ENCODE data around the gene EPHX1. TPM values are rescaled to one million over a fixed set of nuclear protein-coding genes. Genes with fewer than 3 reads are reported as not detected.

EPHX1 gene
- total RNA-seq, 2 experiments from 2014 or later, result 2.6 to 2.8 TPM

DNA sequence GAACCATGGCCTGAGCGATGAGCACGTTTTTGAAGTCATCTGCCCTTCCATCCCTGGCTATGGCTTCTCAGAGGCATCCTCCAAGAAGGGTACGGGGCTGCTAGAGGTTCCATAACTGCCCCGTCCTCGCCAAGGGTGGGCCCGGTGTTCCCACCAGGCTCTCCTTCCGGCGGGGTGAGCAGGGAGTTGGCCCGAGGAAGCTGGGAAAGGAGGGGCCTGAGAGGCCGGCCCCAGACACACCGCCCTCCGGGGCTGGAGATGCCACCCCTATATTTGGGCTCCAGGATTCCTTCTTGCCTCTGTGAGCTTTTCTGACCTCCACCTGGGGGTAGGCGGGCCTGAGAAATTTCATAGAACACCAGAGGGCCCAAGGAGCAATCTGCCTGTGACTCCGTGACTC is 28.9 kb downstream of the EPHX1 start:
- Mint-ChIP-seq H3K4me1 (ENCODE audit: low read depth) (peaks cover 10% of the 10 kb centered on the region), H3K27me3 (no peaks in the 10 kb centered on the region), H3K27ac (no peak overlapping the region), H3K36me3 (no peaks in the 10 kb centered on the region), H3K4me3 (no peak overlapping the region), H3K9me3 (no peaks in the 10 kb centered on the region)
- POLR2A ChIA-PET, result no interaction called here
- CTCF ChIA-PET, result no interaction called here
- DNase-seq, result no peak
- intact Hi-C loops (cut with micrococcal nuclease), result no loop called here

GRCh38 chr1:225840223-225840610 is 30.3 kb downstream of the EPHX1 start:
- no peaks in the 10 kb centered on the region for H3K27me3 Mint-ChIP-seq
- ChIA-PET POLR2A (interaction anchor here (1.2 kb wide), 2 partner anchors 12 to 42 kb away, joined by 3 read pairs; partner anchors contain the start of gene TMEM63A), CTCF (interaction anchor here (0.5 to 0.7 kb wide), 2 partner anchors 86 to 181 kb away, joined by 3 read pairs; no protein-coding TSS in a partner anchor)
- DNase-seq, result no peak
- H3K4me3 Mint-ChIP-seq, result no peak overlapping the region
- H3K4me1 Mint-ChIP-seq (ENCODE audit: low read depth), result peaks cover 10% of the 10 kb centered on the region
- no peaks in the 10 kb centered on the region for H3K36me3 Mint-ChIP-seq
- H3K9me3 Mint-ChIP-seq, result no peaks in the 10 kb centered on the region
- intact Hi-C loops (cut with micrococcal nuclease), result no loop called here
- H3K27ac Mint-ChIP-seq, result no peak overlapping the region

DNA sequence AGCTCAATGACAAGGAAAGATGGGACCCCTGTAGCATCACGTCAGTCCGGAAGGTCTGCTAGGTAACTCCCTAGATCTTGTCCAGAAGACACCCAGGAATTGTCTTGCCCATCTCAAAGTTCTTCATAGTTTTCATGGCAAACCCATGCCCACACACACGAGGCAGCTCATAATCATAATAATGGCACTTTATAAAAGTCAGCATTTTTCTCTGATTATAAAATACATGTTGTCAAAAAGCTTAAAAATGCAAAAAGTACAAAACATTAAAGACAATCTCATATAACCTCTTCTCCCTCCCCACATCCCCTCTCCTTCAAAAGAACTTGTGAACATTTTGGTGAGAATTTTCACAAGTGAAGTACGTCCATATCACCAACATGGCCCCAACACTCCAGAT is 30.8 kb downstream of the EPHX1 start:
- no peak for DNase-seq
- ChIA-PET CTCF (interaction anchor here (0.7 kb wide), 1 partner anchor 86 kb away, joined by 3 read pairs; no protein-coding TSS in a partner anchor), POLR2A (interaction anchor here (1.2 kb wide), 2 partner anchors 12 to 42 kb away, joined by 3 read pairs; partner anchors contain the start of gene TMEM63A)
- no peaks in the 10 kb centered on the region for H3K9me3 Mint-ChIP-seq
- no peak overlapping the region for H3K27ac Mint-ChIP-seq
- intact Hi-C loops (cut with micrococcal nuclease), result no loop called here
- H3K4me3 Mint-ChIP-seq, result no peak overlapping the region
- H3K27me3 Mint-ChIP-seq, result no peaks in the 10 kb centered on the region
- peaks cover 10% of the 10 kb centered on the region for H3K4me1 Mint-ChIP-seq (ENCODE audit: low read depth)
- H3K36me3 Mint-ChIP-seq, result no peaks in the 10 kb centered on the region

DNA sequence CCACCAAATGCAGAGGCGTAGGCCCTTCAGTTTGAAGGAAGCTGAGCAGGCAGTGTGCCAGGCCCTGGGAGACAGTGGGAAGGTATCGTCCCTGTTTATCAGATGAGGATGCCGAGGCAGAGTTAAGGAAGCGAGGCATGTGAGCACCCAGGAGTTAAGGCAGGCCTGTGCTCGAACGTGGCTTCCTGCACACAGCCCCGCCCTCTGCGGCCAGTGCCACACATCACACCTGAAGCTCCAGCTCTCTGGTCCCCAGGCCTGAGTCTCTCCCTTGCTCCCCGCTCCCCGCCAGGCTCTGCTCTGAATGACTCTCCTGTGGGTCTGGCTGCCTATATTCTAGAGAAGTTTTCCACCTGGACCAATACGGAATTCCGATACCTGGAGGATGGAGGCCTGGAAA is 32.1 kb downstream of the EPHX1 start:
- Mint-ChIP-seq H3K4me1 (ENCODE audit: low read depth) (peaks cover 10% of the 10 kb centered on the region), H3K9me3 (no peaks in the 10 kb centered on the region), H3K27me3 (no peaks in the 10 kb centered on the region), H3K36me3 (peaks cover 4% of the 10 kb centered on the region), H3K27ac (no peak overlapping the region), H3K4me3 (no peak overlapping the region)
- POLR2A ChIA-PET, result no interaction called here
- intact Hi-C loops (cut with micrococcal nuclease), result no loop called here
- CTCF ChIA-PET, result no interaction called here
- peak; percentile 20 for DNase-seq

DNA sequence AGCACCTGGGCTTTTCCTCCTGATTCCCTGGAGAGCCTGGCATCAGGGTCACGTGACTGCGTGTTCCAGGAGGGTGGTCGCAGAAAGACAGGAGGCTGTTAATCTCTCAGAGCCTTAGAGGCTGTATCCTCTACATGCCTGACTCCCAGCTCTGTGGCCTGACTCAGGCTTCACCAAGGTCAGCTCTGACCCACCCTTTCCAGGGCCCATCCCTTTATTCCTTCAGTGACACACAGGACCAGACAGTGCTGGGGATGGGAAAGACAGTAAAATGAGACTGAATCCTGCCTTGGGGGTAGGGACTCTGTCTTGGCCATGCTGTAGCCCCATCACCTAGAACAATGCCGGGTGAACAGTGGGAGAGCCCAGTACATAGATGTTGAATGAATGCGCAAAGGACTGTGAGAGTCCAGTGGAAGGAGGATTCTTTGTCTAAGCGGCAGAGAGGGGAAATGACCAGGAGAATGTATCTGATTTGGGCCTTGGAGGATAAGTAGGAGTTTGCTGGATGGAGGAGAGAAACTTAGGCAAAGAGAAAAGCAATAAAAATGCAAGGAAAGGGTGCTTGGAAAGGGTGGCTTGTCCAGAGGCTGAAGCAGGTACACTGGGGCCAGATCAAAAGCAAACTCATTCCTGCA is 33.0 kb downstream of the EPHX1 start:
- ChIA-PET POLR2A (no interaction called here), CTCF (no interaction called here)
- no peaks in the 10 kb centered on the region for H3K9me3 Mint-ChIP-seq
- H3K36me3 Mint-ChIP-seq, result peaks cover 4% of the 10 kb centered on the region
- intact Hi-C loops (cut with micrococcal nuclease), result no loop called here
- no peaks in the 10 kb centered on the region for H3K27me3 Mint-ChIP-seq
- DNase-seq, result no peak
- H3K27ac Mint-ChIP-seq, result no peak overlapping the region
- H3K4me1 Mint-ChIP-seq (ENCODE audit: low read depth), result peaks cover 10% of the 10 kb centered on the region
- H3K4me3 Mint-ChIP-seq, result no peak overlapping the region

DNA sequence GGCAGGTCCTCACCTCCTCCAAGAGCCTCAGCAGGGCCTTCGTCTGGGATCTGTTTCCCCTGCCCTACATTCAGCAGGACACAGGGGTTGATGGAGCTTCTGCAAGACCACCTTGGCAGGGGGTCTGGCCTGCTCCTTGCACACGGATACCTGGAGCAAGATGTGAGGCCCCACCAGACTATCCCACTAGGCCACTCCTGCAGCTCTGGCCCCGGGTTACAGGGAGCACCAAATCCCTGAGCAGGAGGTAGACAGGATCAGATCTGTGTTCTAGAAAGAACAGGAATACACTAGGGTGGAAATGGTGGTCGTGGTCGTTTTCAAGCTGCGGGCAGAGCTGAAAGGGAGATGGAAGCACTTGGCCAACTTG is 33.5 kb downstream of the EPHX1 start:
- CTCF ChIA-PET, result no interaction called here
- no peak for DNase-seq
- Mint-ChIP-seq H3K27me3 (no peaks in the 10 kb centered on the region), H3K4me1 (ENCODE audit: low read depth) (peaks cover 15% of the 10 kb centered on the region), H3K4me3 (no peak overlapping the region), H3K36me3 (peaks cover 8% of the 10 kb centered on the region), H3K9me3 (no peaks in the 10 kb centered on the region), H3K27ac (no peak overlapping the region)
- intact Hi-C loops (cut with micrococcal nuclease), result no loop called here
- POLR2A ChIA-PET, result no interaction called here

DNA sequence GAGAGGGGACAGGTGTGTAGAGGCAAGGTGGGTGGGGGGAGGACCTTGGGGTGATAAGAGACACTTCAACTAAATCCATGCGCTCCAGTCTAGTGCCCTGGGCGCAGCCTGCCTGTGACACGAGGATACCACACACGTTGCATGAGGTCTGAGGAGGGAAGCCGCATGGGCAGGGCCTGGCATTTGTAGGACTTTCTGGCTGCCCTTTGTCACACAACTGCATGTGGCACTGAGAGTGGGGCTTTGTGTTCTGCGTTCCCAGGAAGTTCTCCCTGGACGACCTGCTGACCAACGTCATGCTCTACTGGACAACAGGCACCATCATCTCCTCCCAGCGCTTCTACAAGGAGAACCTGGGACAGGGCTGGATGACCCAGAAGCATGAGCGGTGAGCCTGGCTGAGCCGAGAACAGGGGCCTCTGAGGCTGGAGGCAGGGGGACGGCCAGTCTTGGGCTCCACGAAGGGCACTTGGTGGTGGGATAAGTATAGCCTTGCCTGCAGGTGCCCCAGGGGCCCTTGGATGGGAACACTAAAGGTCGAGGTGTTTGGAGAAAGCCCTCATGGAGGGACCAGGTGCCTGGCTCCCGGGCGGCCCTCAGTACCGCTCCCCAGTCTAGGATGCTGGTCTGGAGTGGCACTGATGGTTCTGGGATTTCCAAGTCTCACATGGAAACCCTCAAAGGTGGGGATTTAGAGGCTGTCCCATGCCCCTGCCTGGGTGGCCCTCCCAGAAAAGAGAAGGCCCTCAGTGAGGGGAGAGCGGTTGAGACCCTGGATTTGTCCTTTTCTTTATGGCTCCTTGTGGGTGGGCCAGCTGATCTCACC is 34.5 kb downstream of the EPHX1 start:
- peaks cover 10% of the 10 kb centered on the region for H3K36me3 Mint-ChIP-seq
- ChIA-PET POLR2A (no interaction called here), CTCF (no interaction called here)
- DNase-seq, result no peak
- no peaks in the 10 kb centered on the region for H3K27me3 Mint-ChIP-seq
- H3K4me1 Mint-ChIP-seq (ENCODE audit: low read depth), result peaks cover 24% of the 10 kb centered on the region
- intact Hi-C loops (cut with micrococcal nuclease), result no loop called here
- H3K4me3 Mint-ChIP-seq, result no peak overlapping the region
- H3K27ac Mint-ChIP-seq, result no peak overlapping the region
- H3K9me3 Mint-ChIP-seq, result no peaks in the 10 kb centered on the region

GRCh38 chr1:225845097-225845496 is 35.2 kb downstream of the EPHX1 start:
- POLR2A ChIA-PET, result no interaction called here
- Mint-ChIP-seq H3K4me3 (no peak overlapping the region), H3K4me1 (ENCODE audit: low read depth) (peaks cover 30% of the 10 kb centered on the region), H3K9me3 (no peaks in the 10 kb centered on the region), H3K27me3 (no peaks in the 10 kb centered on the region), H3K27ac (no peak overlapping the region), H3K36me3 (peaks cover 11% of the 10 kb centered on the region)
- intact Hi-C loops (cut with micrococcal nuclease), result no loop called here
- no peak for DNase-seq
- CTCF ChIA-PET, result interaction anchor here (1.5 kb wide), 1 partner anchor 10 kb away, joined by 3 read pairs; no protein-coding TSS in a partner anchor

DNA sequence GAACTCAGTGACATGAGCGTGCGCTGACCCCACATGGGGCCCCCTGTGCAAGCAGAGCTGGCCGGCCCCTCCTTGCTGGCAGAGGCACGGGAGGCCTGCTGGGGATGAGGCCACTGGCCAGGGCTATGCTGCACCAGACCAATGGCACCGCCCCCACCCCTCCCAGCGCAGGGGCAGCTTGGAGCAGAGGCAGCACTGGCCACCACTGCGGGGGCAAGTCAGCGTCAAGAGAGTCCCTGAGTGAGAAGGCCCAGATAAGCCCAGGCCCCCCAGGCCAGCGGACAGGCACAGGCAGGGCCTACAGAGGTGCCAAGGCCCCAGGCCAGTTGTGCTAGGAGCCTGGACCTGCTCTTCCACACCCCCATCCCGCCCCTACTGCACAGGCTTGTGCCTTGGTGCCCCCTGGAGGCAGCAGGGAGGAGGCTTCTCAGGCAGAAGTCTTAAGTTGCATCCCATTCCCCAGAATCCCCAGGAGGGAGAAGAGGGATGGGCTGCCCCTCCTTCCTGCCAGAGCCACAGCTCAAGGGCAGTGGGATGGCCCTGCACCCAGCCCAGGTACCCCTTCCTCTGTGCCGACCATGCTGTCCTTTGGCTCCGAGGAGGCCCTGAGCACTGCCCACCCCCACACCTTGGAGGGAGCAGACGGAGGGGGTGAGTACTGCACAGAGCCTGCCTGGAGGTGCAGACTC is 35.8 kb downstream of the EPHX1 start:
- DNase-seq, result peak; percentile 52
- POLR2A ChIA-PET, result no interaction called here

GRCh38 chr1:225846331-225847310 is 36.7 kb downstream of the EPHX1 start:
- Mint-ChIP-seq H3K9me3 (no peaks in the 10 kb centered on the region), H3K4me1 (ENCODE audit: low read depth) (peaks cover 33% of the 10 kb centered on the region), H3K36me3 (peaks cover 17% of the 10 kb centered on the region), H3K4me3 (no peak overlapping the region), H3K27ac (no peak overlapping the region), H3K27me3 (no peaks in the 10 kb centered on the region)
- ChIA-PET POLR2A (no interaction called here), CTCF (interaction anchor here (0.6 to 1.5 kb wide), 3 partner anchors 8 to 924 kb away, joined by 3 read pairs; partner anchors contain the start of gene SRP9)
- no peak for DNase-seq
- intact Hi-C loops (cut with micrococcal nuclease), result no loop called here

More for the DNA sequence above, 35.8 kb downstream of the EPHX1 start:
- no peak overlapping the region for H3K4me3 Mint-ChIP-seq
- intact Hi-C loops (cut with micrococcal nuclease), result no loop called here
- H3K27me3 Mint-ChIP-seq, result no peaks in the 10 kb centered on the region
- no peaks in the 10 kb centered on the region for H3K9me3 Mint-ChIP-seq
- CTCF ChIA-PET, result interaction anchor here (1.0 to 1.5 kb wide), 2 partner anchors 9 to 68 kb away, joined by 3 read pairs; partner anchors contain the start of gene SRP9
- H3K27ac Mint-ChIP-seq, result no peak overlapping the region
- peaks cover 32% of the 10 kb centered on the region for H3K4me1 Mint-ChIP-seq (ENCODE audit: low read depth)
- H3K36me3 Mint-ChIP-seq, result peaks cover 13% of the 10 kb centered on the region

GRCh38 chr1:225847610-225848009 is 37.7 kb downstream of the EPHX1 start:
- H3K27me3 Mint-ChIP-seq, result no peaks in the 10 kb centered on the region
- intact Hi-C loops (cut with micrococcal nuclease), result no loop called here
- DNase-seq, result no peak
- H3K36me3 Mint-ChIP-seq, result peaks cover 26% of the 10 kb centered on the region
- no peak overlapping the region for H3K27ac Mint-ChIP-seq
- peaks cover 35% of the 10 kb centered on the region for H3K4me1 Mint-ChIP-seq (ENCODE audit: low read depth)
- no peaks in the 10 kb centered on the region for H3K9me3 Mint-ChIP-seq
- ChIA-PET CTCF (no interaction called here), POLR2A (no interaction called here)
- no peak overlapping the region for H3K4me3 Mint-ChIP-seq

Data from activated CD4-positive, alpha-beta memory T cell treated with anti-CD3 and anti-CD28 coated beads for 36 hours (primary cell).